ENCODE results near the gene PRAC2.
"Not testable (repeated sequence)": the region's sequence is repeated elsewhere in the genome, so short reads cannot be mapped to it uniquely, and the experiment has no call there.

The PRAC2 gene

DNA sequence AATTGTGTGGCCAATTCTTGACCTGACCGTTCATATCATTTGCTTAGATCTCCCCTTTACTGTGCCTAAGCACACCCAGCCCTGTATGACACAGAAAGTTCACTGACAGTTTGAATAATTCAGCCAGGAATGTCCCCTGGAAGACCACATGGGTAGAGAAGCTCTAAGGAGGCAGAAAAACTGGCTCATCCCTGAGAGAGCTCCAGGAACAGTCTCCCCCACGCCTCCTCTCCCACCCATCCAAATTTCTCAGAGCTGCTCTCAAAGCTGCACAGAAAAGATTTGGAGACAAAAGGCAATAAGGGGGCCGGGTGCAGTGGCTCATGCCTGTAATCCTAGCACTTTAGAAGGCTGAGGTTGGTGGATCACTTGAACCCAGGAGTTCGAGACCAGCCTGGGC, 11.9 kb upstream of the PRAC2 start:
- H3K9me3 ChIP-seq (ENCODE audit: control insufficient read depth in 1 of 2, low read length in 2 of 2): no peaks in the 10 kb centered on the region
- no peak overlapping the region for H3K27ac ChIP-seq (ENCODE audit: low read length)
- H3K36me3 ChIP-seq (ENCODE audit: control insufficient read depth in 1 of 2, insufficient read depth in 2 of 2, low read length in 2 of 2): no peaks in the 10 kb centered on the region
- peaks cover 15% of the 10 kb centered on the region for H3K27me3 ChIP-seq (ENCODE audit: low read depth, low read length)
- no peaks in the 10 kb centered on the region for H3K4me1 ChIP-seq (ENCODE audit: control insufficient read depth in 1 of 2, insufficient read depth in 2 of 2, low read length in 2 of 2)
- H3K4me3 ChIP-seq (ENCODE audit: low read depth in 1 of 2, low read length in 2 of 2): no peak overlapping the region

DNA sequence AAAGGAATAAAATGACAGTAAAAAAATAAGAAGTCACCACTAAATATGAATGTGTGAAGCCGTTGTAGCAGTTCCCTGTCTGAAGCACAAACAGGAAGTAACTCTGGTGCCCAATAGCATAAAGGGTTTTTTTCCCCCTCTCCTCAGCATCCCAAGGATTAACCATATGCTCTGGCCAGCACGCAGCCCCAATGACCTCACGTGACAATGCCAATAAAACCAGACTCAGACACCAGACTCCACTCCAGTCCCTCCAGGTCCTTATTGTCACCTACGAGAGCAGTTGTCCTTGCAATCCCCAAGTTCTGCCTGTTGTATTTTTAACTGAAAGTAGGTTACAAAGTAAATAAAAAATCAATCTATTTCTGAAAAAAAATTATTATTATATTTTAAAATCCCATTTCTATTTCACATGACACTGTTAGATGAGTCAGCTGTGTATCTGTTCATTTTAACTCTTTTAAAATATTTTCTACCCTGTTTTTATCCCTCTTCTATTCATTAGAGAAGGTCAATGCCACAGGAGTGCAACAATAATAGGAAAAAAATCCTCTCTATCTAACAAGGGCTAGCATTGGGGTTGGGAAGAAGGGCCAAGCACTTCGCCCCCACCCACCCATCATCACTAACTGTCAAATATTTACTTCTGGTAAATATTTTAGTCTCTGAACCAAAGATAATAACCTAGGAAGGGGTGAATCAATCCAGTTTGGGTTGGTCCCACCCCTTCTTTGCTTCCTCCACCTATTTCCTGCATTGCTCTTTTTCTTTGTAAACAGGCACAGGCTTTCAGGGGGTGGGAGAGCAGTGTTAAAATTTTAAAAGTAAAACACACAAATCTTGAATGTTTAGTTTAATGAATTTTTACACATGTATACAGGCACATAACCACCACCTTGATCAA, 7.2 kb upstream of the PRAC2 start:
- Histone ChIP-seq H3K4me3 (ENCODE audit: low read depth in 1 of 2, low read length in 2 of 2) (no peak overlapping the region), H3K9me3 (ENCODE audit: control insufficient read depth in 1 of 2, low read length in 2 of 2) (no peaks in the 10 kb centered on the region), H3K36me3 (ENCODE audit: control insufficient read depth in 1 of 2, insufficient read depth in 2 of 2, low read length in 2 of 2) (no peaks in the 10 kb centered on the region), H3K27me3 (ENCODE audit: low read depth, low read length) (peaks cover 56% of the 10 kb centered on the region), H3K4me1 (ENCODE audit: control insufficient read depth in 1 of 2, insufficient read depth in 2 of 2, low read length in 2 of 2) (peaks cover 0 to 12% of the 10 kb centered on the region in 2 donors), H3K27ac (ENCODE audit: low read length) (no peak overlapping the region)

DNA sequence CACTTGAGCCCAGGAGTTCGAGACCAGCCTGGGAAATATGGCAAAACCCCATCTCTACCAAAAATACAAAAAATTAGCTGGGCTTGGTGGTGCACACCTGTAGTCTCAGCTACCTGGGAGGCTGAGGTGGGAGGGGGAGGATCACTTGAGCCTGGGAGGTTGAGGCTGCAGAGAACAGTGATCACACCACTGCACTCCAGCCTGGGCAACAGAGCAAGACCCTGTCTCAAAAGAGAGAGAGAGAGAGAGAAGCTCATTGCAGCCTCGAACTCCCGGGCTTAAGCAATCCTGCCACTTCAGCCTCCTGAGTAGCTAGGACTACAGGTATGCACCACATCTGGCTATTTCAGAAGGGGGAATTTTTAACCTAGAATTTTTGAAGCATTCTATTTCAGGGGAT, 6.4 kb upstream of the PRAC2 start:
- H3K36me3 ChIP-seq (ENCODE audit: control insufficient read depth in 1 of 2, insufficient read depth in 2 of 2, low read length in 2 of 2); H3K27ac ChIP-seq (ENCODE audit: low read length); H3K4me3 ChIP-seq (ENCODE audit: low read depth in 1 of 2, low read length in 2 of 2); H3K9me3 ChIP-seq (ENCODE audit: control insufficient read depth in 1 of 2, low read length in 2 of 2): not testable (repeated sequence)
- Histone ChIP-seq H3K4me1 (ENCODE audit: control insufficient read depth in 1 of 2, insufficient read depth in 2 of 2, low read length in 2 of 2) (peaks cover 0 to 12% of the 10 kb centered on the region in 2 donors), H3K27me3 (ENCODE audit: low read depth, low read length) (peaks cover 58% of the 10 kb centered on the region)

DNA sequence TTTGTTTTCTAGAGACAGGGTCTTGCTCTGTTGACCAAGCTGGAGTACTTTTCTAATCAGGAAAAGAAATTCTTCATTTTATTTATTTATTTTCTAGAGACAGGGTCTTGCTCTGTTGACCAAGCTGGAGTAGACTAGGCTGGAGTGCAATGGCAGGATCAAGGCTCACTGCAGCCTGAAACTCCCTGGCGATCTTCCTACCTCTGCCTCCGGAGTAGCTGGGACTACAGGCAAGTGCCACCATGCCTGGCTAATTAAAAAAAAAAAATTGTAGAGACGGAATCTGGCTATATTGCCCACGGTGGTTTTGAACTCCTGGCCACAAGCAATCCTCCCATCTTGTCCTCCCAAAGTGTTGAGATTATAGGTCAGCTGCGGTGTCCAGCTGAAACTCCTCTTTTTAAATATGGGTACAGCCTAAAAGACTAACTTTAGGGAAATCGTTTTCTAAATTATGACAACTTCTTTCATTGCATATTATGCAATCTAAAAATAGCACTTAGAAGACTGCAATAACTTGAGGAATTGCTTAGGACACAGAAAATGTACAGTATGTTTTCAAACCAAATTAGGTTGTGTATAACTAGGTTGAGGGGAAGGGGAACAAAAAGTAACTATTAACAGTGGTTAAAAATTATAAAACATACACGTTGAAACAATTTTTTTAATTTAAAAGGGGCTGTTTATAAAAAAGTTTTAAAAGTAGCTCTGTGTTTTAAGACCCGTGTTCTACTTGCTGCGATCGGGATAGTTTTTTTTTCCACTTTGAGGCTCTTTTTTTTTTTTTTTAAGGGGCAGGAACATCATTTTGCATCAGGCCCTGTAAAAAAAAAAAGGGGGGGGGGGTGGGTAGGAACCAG, 5.4 kb upstream of the PRAC2 start:
- Histone ChIP-seq H3K27ac (ENCODE audit: low read length) (no peak overlapping the region), H3K4me3 (ENCODE audit: low read depth in 1 of 2, low read length in 2 of 2) (no peak overlapping the region), H3K36me3 (ENCODE audit: control insufficient read depth in 1 of 2, insufficient read depth in 2 of 2, low read length in 2 of 2) (no peaks in the 10 kb centered on the region), H3K4me1 (ENCODE audit: control insufficient read depth in 1 of 2, insufficient read depth in 2 of 2, low read length in 2 of 2) (peaks cover 0 to 13% of the 10 kb centered on the region in 2 donors), H3K27me3 (ENCODE audit: low read depth, low read length) (peaks cover 61% of the 10 kb centered on the region), H3K9me3 (ENCODE audit: control insufficient read depth in 1 of 2, low read length in 2 of 2) (no peaks in the 10 kb centered on the region)

DNA sequence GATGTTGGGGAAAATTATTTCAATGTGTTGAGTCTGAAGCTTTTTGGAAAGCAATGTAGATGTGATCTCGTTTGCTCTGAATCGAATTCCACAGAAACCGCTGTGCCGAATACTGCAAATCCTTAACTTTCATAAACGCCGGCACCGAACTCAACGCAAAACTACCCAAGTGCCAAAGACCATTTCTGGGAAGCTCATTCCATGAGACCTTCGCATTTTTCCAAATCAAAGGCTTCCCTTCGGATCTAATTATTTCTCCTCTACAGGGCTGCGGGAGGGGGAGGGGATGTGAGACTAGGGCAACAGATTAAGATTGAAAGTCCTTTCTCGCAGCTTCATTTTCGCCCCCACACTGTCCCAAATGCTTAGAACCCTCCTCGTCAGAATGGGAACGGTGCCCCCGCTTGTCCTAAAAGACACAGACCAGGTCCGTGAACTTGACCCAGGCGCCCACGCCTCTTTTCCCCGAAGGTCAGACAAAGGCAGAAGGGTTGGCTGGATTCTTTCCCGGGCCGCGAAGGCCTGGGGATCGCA, 4.7 kb upstream of the PRAC2 start:
- no peaks in the 10 kb centered on the region for H3K9me3 ChIP-seq (ENCODE audit: control insufficient read depth in 1 of 2, low read length in 2 of 2)
- H3K27ac ChIP-seq (ENCODE audit: low read length): no peak overlapping the region
- H3K4me1 ChIP-seq (ENCODE audit: control insufficient read depth in 1 of 2, insufficient read depth in 2 of 2, low read length in 2 of 2): peaks cover 0 to 20% of the 10 kb centered on the region in 2 donors
- no peaks in the 10 kb centered on the region for H3K36me3 ChIP-seq (ENCODE audit: control insufficient read depth in 1 of 2, insufficient read depth in 2 of 2, low read length in 2 of 2)
- H3K4me3 ChIP-seq (ENCODE audit: low read depth in 1 of 2, low read length in 2 of 2): no peak overlapping the region
- H3K27me3 ChIP-seq (ENCODE audit: low read depth, low read length): peaks cover 67% of the 10 kb centered on the region

DNA sequence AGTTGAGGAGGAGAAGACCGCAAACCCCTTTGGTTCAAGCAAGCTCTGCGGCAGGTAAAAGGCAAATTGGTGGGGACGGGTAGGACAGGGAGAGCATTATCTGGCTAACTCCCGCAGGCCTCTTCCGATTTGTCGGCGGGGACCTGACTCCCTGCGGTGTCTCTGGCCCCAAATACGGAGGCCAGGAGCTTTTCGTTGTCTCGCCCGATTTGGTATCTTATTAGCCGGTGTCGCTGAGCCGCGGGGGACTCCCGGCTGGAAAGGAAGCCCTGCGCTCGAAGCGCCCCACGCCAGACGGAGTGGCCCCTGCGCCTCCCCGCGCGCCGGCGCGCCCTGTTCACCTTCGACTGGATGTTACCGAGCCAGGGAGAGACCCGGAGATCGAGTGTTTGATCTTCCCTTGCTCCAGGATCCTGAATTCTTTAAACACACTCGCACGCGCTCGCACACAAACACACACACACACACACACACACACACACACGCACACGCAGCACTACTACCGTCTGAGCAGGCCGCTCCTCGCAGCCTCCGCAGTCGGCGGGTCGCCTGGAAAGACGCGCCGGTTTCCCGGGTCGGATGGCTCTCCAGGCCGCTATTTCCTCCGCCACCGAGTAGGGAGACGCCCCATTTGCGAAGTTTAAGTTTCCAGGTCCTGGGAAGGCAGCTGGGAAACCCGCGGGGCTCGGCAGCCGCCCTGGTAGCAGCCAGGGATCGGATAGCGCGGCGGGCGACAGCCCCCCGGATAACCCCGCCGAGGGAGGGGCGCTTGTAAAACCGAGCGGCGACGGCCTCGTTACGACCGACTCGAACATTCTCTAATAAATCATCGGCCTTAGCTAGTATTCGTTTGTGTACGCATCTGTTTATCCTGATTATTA, 4.0 kb upstream of the PRAC2 start:
- no peaks in the 10 kb centered on the region for H3K36me3 ChIP-seq (ENCODE audit: control insufficient read depth in 1 of 2, insufficient read depth in 2 of 2, low read length in 2 of 2)
- H3K27me3 ChIP-seq (ENCODE audit: low read depth, low read length): peaks cover 75% of the 10 kb centered on the region
- no peaks in the 10 kb centered on the region for H3K9me3 ChIP-seq (ENCODE audit: control insufficient read depth in 1 of 2, low read length in 2 of 2)
- H3K27ac ChIP-seq (ENCODE audit: low read length): no peak overlapping the region
- peaks cover 4 to 26% of the 10 kb centered on the region in 2 donors for H3K4me1 ChIP-seq (ENCODE audit: control insufficient read depth in 1 of 2, insufficient read depth in 2 of 2, low read length in 2 of 2)
- no peak overlapping the region for H3K4me3 ChIP-seq (ENCODE audit: low read depth in 1 of 2, low read length in 2 of 2)

DNA sequence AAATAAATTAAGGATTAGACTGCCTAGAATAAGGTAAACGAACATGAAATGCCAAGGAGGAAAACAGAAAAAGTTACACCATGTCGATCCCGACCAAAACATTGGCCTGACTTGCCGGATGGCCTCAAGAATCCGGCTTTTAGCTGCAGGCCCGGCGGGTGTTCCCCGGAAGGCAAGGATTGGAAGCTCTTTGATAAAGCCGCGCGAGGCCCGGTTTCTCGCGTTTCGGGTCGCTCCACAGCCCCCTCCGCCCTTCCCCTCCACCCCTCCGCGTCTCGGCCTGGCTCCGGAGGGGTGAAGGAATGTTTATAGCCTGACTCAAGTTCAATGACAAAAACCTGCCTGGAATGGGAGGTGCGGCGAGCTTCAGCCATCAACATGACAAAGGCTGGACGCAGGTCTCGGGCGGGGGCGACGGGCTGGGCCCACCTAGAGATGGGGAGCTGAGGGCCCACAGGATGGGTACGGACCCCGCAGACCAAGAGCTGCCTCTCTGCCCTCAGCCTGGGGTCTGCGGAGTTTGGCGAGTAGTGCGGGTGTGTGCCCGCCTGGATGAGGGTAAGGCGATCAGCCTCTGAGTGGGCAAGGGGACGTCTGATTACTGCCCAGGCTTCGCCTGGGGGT, 3.2 kb upstream of the PRAC2 start:
- no peaks in the 10 kb centered on the region for H3K36me3 ChIP-seq (ENCODE audit: control insufficient read depth in 1 of 2, insufficient read depth in 2 of 2, low read length in 2 of 2)
- peaks cover 5 to 34% of the 10 kb centered on the region in 2 donors for H3K4me1 ChIP-seq (ENCODE audit: control insufficient read depth in 1 of 2, insufficient read depth in 2 of 2, low read length in 2 of 2)
- H3K27ac ChIP-seq (ENCODE audit: low read length): no peak overlapping the region
- H3K27me3 ChIP-seq (ENCODE audit: low read depth, low read length): peaks cover 77% of the 10 kb centered on the region
- no peaks in the 10 kb centered on the region for H3K9me3 ChIP-seq (ENCODE audit: control insufficient read depth in 1 of 2, low read length in 2 of 2)
- no peak overlapping the region for H3K4me3 ChIP-seq (ENCODE audit: low read depth in 1 of 2, low read length in 2 of 2)

DNA sequence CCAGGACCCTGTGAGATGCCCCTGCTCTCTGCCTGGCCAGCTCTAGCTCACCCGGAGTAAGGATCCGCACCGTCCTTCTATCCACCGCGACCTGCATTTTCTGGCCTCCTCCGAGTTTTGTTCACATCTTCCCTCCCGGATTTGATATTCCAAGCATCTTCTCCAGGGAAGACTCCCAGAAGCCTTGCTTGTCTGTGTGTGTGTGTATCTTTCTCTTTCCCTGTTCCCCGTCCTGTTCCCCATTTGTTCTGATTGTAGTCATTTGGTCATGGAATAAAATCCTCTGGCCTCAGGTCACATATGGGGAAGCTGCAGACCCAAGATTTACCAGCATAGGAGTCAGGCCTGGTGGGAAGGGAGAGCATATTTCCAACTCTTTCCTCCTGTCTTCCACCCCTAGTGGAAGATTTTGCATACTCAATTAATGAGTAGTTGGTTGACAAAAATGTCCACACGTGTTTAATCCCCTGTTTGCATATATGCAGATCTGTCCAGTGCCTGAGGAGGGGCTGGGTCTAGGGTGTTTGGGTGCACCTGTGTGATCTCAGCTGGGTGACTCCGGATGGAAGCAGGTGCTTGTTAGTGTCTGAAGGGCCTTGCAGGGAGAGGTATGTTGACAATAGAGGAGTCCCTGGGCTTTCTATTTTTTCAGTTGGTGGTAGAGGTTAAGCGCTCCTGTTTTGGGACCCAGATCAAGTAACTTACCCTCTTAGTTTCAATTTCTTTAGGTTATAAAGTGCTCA, 2.5 kb upstream of the PRAC2 start:
- peaks cover 5 to 41% of the 10 kb centered on the region in 2 donors for H3K4me1 ChIP-seq (ENCODE audit: control insufficient read depth in 1 of 2, insufficient read depth in 2 of 2, low read length in 2 of 2)
- H3K27ac ChIP-seq (ENCODE audit: low read length): no peak overlapping the region
- H3K4me3 ChIP-seq (ENCODE audit: low read depth in 1 of 2, low read length in 2 of 2): no peak overlapping the region
- H3K36me3 ChIP-seq (ENCODE audit: control insufficient read depth in 1 of 2, insufficient read depth in 2 of 2, low read length in 2 of 2): no peaks in the 10 kb centered on the region
- H3K9me3 ChIP-seq (ENCODE audit: control insufficient read depth in 1 of 2, low read length in 2 of 2): no peaks in the 10 kb centered on the region
- H3K27me3 ChIP-seq (ENCODE audit: low read depth, low read length): peaks cover 84% of the 10 kb centered on the region

DNA sequence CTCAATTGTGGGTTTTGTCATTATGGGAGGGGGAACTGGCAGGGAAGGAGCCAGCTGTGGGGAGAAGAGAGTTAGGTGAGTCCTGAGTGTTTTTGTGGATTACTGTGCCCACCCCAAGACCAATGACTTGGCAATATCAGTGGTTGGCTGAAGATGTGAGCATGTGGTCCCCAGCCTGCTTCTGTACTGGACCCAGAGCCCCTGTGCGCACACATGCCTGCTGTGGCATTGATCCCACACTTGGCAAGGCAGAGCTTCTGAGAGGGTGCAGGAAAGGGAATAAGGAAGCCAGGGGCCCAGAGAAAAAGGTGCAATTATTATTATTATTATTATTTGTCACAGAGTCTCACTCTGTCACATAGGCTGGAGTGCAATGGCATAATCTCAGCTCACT, 2.0 kb upstream of the PRAC2 start:
- H3K9me3 ChIP-seq (ENCODE audit: control insufficient read depth in 1 of 2, low read length in 2 of 2): no peaks in the 10 kb centered on the region
- no peak overlapping the region for H3K27ac ChIP-seq (ENCODE audit: low read length)
- H3K36me3 ChIP-seq (ENCODE audit: control insufficient read depth in 1 of 2, insufficient read depth in 2 of 2, low read length in 2 of 2): no peaks in the 10 kb centered on the region
- no peak overlapping the region for H3K4me3 ChIP-seq (ENCODE audit: low read depth in 1 of 2, low read length in 2 of 2)
- H3K4me1 ChIP-seq (ENCODE audit: control insufficient read depth in 1 of 2, insufficient read depth in 2 of 2, low read length in 2 of 2): peaks cover 5 to 43% of the 10 kb centered on the region in 2 donors
- H3K27me3 ChIP-seq (ENCODE audit: low read depth, low read length): peaks cover 88% of the 10 kb centered on the region
